GM18520 (cell line): ENCODE data around the gene GJA4.

Experiments
- ATAC-seq: cut with Tn5 transposase; IDR thresholded peaks from one replicate; pipeline ENCODE4 v1.9.1; 2021; ENCODE audit not compliant: unreplicated experiment

GJA4 gene

GRCh38 chr1:34829250-34829649 is 36.5 kb downstream of the GJA4 start:
- ATAC-seq, result no peak

- no peak for ATAC-seq
Measured at GRCh38 chr1:34831721-34832246, 39.0 kb downstream of the GJA4 start.

DNA sequence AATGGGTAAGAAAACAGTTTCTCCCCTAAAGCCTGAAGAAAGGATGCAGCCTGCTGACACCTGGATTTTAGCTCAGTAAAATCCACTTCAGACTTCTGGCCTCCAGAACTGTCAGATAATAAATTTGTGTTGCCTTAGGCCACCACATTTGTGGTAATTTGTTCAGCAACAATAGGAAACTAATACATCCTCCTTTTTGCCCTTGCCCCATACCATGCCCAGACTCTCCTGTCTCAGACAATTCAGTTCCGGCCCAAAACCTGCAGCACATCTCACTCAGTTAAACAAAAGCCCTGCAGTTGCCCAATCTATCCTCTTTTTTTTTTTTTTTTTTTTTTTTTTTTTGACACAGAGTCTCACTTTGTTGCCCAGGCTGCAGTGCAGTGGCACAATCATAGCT is 40.9 kb downstream of the GJA4 start:
- ATAC-seq, result no peak

- no peak for ATAC-seq
Measured at GRCh38 chr1:34839526-34840305, 46.9 kb downstream of the GJA4 start.

DNA sequence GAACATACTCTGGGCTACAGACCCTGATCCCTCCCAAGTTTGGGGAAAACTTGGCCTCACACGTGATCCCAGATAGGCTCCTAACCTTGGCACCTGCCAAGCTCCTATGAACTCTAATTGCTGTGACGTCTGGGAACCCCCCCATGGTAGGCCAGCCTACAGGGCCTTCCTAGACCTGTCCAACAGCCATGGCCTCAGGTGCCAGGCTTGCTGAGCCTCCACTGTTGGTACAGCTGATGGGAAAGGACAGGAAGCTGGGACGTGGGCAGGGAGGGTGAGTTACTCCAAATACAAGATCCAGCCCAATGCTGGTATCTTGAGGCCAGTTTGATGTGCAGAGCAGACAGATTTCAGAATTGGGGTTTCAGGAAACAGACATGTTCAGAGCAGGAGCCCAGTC is 47.6 kb downstream of the GJA4 start:
- ATAC-seq, result no peak

- ATAC-seq, result no peak
Measured at GRCh38 chr1:34842073-34842472, 49.3 kb downstream of the GJA4 start.

GRCh38 chr1:34842952-34843371 is 50.2 kb downstream of the GJA4 start:
- no peak for ATAC-seq

GRCh38 chr1:34843392-34844251 is 50.8 kb downstream of the GJA4 start:
- no peak for ATAC-seq

GRCh38 chr1:34844252-34844634 is 51.4 kb downstream of the GJA4 start:
- ATAC-seq, result no peak
